Activated CD8-positive, alpha-beta memory T cell treated with anti-CD3 and anti-CD28 coated beads for 48 hours (primary cell): ENCODE data around the gene ZNF205.
"Not testable (repeated sequence)": the region's sequence is repeated elsewhere in the genome, so short reads cannot be mapped to it uniquely, and the experiment has no call there.

Experiments used
- DNase-seq, 3 experiments: peaks; one replicate each; pipeline ENCODE4 v3.0.0-alpha.2; 2020; ENCODE audit warnings: low read depth in 2 of 3, low spot score in 2 of 3

The ZNF205 gene

DNA sequence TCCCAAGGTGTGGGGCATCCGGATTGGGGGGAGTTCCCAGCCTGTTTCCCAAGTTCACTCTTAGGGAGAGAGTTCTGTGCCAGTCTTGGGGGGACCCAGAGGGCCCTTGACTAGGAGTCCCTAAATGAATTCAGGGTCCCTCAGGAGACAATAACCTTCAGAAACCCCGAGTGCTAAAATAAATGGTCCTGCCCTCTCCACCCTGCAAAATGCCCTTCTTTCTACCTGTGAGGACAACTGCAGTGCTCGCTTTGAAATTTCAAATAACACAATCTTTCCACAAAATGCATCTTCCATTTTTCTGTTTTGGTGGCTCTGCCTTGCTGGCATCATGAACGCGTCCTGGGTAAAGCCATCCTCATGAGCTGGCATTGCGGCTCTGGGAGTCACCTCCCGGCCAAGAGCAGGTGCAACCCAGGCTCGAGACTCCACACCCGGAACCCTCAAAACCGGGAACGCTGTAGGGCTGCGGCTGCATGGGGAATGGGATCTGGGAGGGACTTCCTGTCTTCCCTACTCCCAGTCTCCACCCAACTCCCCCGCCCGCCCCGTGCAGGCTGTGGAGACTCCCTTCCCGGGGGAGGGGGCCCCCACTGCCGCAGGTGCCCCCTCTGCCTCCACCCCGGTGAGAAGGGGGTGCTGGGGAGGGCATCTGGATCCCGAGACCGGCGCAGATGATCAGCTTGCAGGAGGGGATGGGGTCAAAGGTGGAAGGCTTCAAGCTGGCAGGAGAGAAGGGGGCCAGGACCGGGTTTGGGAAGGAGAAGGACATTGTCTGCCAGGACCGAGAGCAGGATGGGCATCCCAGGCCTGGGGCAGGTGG is at the start of gene ZNF205:
ZNF205 (plus strand) TSS at position 529 of the 823 bp plus-strand sequence. CDS start 845 bp downstream, outside the sequence.
- DNase-seq = no peak

DNA sequence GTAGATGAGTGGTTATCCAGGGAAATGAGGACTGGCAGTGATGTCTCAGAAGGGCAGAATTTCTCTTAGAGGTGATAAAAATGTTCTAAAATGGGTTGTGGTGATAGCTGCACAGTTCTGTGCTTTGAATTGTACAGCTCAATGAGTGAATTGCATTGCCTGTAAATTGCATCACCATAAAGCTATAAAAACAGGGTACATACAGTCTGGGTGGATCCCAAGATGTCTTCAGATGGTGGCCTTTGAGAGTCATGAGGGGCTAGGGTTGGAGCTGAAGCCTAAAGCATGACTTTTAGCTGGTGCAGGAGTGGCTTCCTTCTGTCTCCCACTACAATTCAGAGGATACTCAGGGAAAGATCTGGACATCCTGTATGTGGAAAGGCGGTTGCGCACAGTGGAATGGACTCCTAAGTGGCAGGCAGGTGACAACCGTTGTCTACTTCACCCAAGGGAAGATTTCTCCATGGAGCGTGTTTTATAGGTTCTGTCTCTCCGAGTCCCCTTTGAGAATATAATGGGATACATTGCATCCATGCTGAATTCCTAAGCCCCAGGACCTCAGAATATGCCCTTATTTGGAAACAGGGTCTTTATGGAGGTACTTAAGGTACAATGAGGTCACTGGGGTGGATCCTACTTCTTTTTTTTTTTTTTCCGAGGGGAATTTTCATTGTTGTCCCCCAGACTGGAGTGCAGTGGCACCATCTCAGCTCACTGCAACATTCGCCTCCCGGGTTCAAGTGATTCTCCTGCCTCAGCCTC is 48.6 kb upstream of the ZNF205 start:
- no peak for DNase-seq

DNA sequence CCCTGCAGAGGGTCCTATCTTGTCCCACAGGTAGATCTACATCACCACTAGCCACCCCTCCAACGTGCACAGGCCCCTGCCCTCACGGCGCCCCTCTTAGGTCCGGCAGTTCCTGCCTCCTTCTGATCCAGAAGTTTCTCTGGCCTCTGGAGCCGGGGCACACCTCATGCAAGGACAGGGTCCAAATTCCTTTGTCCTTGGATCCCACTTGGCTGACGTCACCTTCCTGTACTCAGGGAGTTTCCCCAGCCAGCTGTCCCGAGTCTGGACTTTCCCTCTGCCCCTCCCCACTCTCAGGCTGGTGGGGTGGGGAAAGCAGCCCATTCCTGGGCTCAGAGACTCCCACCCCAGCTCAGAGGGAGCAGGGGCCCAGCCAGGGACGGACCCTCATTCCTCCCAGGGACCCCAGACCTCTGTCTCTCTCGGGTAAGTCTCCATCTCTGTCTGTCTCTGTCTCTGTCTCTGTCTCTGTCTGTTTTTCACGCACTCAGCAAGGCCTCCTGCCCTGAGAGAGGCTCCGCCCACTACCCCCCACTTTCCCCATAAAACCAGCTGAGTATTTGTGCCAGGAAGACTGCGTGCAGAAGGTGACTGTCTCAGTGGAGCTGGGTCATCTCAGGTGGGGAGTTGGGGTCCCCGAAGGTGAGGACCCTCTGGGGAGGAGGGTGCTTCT is 47.2 kb upstream of the ZNF205 start, which contains the start of gene IL32:
IL32 (plus strand) TSS at position 572 of the 673 bp plus-strand sequence. CDS start 172 bp downstream, outside the sequence.
- DNase-seq = peak in 1 of 3 experiments; percentile 59

DNA sequence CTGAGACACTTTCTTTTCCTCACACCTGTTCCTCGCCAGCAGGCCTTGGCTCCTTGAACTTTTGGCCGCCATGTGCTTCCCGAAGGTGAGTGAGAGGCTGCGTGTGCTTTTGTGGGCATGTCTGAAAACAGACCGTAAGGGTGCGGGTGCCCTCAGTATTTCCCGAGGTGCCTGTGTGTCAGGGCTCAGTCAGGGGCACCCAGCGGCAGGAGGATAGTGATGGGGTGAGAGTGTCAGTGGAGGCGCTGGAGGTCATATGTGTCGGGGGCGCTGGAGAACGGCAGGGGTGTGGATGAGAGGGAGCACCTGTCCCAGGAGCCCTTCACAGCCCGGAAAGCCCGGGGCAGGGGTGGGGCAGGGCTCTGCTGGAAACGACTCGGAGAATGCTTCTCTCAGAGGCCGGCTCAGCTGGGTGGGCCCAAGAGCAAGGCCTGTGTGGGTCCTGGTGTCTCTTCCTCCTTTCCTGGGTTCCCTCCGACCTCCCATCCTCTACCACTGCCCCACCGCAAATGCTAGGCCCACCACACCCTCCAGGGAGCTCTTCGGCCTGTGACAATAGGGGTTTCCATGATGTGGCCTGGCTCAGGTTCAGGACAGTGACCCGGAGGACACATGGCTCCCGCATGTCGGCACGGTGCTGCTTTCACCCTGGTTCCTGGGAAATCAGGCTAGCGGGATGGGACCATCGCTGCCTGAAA is 46.5 kb upstream of the ZNF205 start:
- no peak for DNase-seq

DNA sequence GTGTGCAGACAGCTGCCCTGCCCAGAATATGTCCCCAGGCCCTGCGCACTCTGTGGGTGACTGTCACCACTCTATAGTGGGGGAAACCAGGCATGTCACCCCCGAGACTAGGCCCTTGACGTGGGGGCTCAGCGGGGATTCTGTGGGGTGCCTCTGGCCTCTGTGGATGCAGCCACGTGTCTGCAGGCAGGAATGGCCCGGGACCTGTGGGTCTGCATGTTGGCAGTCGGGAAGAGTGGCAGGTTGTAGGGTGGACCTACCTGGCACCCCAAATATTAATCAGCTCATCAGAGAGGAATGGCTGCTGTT is 46.0 kb upstream of the ZNF205 start:
- DNase-seq = no peak

DNA sequence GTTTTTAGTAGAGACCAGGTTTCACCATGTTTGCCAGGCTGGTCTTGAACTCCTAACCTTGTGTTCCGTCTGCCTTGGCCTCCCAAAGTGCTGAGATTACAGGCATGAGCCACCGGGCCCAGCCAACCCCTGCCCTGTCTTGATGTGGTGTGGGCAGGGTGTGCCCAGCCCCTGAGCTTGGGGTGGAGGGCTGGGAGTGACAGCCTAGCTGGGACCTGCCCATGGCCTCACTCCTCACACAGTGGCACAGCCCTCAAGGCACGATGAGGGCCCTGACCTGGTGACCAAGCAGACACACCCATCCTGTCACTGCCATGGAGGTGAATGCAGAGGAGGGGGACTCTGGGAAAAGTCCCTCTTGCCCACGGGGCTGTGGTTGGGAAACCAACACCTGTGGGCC is 43.9 kb upstream of the ZNF205 start:
- no peak for DNase-seq

DNA sequence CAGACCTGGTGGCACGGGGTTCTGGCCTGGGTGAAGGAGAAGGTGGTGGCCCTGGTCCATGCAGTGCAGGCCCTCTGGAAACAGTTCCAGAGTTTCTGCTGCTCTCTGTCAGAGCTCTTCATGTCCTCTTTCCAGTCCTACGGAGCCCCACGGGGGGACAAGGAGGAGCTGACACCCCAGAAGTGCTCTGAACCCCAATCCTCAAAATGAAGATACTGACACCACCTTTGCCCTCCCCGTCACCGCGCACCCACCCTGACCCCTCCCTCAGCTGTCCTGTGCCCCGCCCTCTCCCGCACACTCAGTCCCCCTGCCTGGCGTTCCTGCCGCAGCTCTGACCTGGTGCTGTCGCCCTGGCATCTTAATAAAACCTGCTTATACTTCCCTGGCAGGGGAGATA is 43.2 kb upstream of the ZNF205 start:
- DNase-seq = not testable (repeated sequence)

DNA sequence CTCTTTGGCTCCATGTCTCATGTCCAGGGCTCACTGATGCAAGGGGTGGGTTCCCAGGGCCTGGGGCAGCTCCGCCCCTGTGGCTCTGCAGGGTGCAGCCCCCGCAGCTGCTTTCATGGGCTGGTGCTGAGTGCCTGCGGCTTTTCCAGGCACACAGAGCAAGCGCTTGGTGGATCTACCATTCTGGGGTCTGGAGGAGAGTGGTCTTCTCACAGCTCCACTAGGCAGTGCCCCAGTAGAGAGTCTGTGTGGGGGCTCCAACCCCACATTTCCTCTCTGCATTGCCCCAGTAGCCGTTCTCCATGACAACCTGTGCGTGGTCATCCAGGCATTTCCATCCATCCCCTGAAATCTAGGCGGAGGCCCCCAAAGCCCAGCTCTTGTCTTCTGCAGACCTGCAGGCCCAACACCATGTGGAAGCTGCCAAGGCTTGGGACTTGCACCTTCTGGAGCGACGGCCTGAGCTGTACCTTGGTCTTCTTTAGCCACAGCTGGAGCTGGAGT is 41.7 kb upstream of the ZNF205 start:
- no peak for DNase-seq

DNA sequence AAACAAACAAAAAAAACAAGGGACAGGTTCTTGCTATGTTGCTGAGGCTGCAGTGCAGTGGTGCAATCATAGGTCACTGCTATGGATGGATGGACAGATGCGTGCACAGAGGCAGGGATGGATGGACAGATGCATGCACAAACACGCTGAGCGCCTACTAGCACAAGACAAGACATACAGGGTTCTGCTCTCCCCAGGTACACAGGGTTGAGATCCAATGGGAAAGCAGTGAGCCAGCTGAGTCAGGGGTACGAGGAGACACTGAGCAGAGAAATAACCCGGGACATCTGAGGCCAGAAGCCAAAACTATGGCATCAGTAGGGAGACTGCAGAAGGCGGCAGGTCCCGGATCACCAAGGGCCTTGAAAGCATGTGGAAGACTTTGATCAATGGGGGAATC is 40.7 kb upstream of the ZNF205 start:
- DNase-seq = no peak

DNA sequence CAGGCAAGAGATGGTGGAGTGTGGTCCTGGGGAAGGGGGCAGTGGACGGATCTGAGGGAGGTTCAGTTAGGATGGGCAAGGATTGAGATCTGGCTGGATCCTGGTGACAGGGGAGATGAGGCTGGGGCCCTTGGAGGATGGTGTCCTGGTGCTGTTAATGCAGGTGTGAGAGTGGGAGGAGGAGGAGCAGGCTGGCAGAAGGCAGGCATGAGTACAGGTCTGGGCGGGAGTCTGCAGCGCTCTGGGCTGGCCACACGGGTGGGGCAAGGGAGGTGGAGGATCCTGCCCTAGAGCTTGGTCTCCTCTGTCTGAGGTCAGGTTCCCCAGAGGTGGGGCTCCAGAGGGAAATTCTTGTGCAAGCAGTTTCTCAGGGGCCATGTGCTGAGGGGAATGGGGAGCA is 40.2 kb upstream of the ZNF205 start:
- DNase-seq = not testable (repeated sequence)

DNA sequence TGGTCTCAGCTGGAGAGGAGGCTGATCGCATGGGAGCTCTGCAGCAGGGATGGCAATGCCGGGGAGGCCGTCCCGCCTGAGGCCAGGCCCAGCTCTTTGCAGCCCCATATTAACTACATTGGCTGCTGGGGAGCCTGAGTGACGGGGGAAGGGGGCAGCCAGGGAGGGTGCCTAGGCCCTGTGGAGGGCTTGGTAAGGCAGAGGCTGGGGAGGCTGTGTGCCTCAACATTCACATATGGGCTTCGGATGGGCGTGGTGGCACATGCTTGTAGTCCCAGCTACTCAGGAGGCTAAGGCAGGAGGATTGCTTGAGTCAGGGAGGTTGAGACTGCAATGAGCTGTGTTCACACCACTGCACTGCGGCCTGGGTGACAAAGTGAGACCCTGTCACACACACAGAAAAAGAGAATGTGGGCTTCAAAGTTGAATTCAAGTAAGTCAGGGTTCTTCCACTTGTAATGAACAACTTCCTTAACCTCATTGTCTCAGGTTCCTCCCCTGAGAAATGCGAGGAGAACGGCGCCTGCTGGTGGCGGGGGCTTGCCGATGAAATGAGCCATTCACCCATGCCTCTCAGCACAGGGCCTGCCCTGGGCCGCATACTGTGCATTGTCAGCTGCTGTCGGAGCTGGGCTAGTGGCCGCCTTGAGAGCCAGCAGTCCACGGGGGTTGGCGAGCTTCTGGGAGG is 39.7 kb upstream of the ZNF205 start:
- DNase-seq = not testable (repeated sequence)

DNA sequence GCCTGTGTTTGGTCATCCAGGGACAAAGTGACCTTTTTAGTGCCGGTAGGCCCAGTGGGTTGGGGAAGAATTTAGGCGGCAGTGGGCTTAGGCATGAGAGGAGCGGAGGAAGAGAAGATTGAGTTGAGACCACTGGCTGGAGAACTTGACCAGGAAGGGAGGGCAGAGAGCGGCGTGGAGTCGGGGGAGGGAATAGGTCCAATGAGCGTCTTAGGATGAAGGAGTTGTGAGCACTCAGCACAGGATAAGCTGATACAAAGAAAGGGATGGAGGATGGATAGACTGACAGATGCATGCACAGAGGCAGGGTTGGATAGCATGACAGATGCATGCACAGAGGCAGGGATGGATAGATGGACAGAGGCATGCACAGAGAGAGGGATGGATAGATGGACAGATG is 38.9 kb upstream of the ZNF205 start:
- no peak for DNase-seq

DNA sequence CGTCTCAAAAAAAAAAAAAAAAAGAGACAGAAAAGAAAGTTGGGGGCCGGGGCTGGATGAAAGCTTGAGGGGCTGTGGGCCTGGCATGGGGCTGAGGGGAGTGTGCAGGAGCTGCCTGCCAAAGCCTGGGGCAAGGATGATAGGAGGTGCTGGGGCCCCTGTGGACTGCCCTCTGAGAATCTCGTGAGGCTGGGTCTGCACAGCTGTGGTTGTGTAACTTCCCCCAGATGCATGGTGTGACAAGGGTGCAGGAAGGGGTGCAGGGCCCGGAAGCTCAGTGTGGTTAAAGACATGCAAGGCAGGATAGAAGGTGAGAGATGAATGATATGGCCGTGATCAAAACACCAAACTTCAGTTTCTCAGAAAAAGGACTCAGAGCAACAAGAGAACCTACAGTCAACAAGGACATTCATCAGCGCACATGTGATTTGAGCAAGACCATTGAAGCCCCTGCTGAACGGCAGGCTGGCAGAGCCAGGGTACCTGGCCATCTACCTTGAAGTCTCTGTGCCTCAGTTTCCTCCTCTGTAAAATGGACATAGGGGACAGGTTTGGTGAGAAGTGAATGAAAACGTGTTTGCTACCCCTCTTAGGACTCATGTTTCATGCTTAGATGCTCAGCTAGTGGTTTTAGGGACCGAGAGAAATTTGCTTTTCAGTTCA is 37.4 kb upstream of the ZNF205 start:
- peak in 2 of 3 experiments; percentile 59 to 60 for DNase-seq

DNA sequence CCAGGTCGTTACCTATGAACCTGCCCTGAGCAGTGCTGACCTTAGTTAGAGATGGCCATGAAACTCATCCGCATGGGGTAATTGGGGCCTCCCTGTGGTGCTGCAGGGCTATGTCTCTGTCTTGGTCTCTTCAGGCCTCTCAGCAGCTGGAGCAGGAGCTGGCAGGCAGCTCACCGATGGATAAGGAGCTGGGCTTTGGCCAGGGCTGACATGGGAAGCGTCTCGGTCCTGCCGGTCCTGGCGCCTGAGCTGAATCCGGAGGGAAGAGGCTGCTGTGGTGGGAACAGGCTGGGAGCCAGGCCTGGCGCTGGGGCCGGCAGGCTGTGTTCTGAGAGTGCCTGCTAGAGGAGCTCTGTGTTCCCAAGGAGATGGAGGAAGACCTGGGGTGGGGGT is 36.9 kb upstream of the ZNF205 start:
- no peak for DNase-seq

DNA sequence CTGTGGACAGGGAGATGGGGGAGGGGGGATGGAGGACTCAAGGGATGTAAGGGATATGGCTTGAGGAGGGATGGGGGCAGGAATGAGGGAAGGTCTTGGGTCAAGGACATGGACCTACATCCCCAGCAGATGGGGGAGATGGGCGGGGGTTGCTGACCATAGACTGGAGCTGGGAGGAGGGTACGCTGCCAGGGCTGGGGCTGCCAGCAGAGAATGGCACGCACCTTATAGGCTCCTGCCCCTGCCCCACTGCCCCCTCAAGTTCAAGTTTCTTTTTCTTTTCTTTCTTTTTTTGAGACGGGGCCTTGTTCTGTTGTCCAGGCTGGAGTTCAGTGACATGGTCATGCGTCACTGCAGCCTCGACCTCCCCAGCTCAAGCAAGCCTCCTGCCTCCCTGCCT is 36.4 kb upstream of the ZNF205 start:
- not testable (repeated sequence) for DNase-seq

DNA sequence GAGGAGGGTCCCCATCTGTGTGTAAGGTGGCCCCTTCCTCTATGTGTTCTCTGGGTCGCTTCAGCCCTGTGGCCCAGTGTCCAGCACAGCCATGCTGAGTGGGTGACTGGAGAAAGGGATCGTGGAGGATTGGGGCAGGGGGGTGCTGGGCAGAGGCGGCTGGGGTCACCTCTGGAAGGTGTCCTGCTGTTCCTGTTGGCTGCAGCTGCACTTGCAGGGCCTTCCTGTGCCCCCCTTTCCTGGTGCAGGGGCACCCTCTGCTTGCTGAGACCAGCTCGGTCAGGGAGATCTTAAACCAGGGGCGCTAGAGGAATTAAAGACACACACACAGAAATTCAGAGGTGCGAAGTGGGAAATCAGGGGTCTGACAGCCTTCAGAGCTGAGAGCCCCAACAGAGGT is 35.8 kb upstream of the ZNF205 start:
- no peak for DNase-seq

DNA sequence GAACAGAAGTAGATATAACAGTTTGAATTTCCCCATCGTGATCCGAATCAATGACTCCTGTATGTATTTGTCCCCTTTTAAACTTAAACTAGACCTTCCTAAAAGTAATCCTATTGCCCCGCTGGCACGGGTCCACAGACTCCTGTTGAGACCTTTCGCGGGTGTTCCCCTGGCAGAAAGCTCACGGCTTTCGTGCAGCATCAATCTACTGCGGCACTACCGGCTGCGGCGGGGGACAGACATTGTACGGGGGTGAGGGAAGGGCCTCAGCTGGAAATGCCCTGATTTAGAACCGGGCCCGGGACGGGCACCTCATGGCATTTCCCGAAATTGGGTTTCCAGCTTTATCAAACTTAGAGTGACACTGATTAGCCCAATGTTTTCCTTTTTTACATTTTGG is 32.4 kb upstream of the ZNF205 start:
- DNase-seq = no peak

DNA sequence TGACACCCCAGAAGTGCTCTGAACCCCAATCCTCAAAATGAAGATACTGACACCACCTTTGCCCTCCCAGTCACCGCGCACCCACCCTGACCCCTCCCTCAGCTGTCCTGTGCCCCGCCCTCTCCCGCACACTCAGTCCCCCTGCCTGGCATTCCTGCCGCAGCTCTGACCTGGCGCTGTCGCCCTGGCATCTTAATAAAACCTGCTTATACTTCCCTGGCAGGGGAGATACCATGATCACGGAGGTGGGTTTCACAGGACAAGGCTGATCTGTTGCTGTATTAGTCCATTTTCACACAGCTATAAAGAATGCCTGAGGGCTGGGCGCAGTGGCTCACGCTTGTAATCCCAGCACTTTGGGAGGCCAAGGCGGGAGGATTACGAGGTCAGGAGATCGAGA is 30.4 kb upstream of the ZNF205 start:
- DNase-seq = not testable (repeated sequence)

DNA sequence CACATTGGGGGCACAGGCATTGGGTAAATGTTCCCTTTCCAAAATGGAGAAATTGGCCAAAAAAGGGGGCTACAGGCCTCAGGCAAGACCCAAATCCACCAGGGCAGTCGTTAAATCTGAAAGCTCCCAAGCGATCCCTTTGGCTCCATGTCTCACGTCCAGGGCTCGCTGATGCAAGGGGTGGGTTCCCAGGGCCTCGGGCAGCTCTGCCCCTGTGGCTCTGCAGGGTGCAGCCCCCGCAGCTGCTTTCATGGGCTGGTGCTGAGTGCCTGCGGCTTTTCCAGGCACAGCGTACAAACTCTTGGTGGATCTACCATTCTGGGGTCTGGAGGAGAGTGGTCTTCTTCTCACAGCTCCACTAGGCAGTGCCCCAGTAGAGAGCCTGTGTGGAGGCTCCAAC is 29.0 kb upstream of the ZNF205 start:
- not testable (repeated sequence) for DNase-seq

DNA sequence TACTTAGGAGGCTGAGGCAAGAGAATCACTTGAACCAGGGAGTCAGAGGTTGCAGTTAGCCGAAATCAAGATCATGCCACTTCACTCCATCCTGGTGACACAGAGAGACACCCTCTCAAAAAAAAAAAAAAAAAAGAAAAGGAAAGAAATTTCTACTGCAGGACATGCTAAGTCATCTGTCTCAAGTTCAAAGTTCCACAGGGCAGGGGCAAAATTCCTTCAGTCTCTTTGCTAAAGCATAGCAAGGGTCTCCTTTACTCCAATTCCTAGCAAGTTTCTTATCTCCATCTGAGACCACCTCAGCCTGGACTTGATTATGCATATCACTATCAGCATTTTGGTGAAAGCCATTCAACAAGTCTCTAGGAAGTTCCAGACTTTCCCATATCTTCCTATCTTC is 27.9 kb upstream of the ZNF205 start:
- DNase-seq = no peak
